ENCODE results near the gene CACTIN. TPM values are rescaled to one million over a fixed set of nuclear protein-coding genes. Genes with fewer than 3 reads are reported as not detected.

The CACTIN gene
- total and polyA plus RNA-seq, 2 of the 8 experiments (the other 6 are each of a cell fraction or from before 2014, with no cell fraction given) = 25.8 to 29.9 TPM

GRCh38 chr19:3674784-3675543, 48.4 kb upstream of the CACTIN start:
- Histone ChIP-seq H3K27ac (ENCODE audit: low read depth, low read length) (no peak overlapping the region), H3K4ac (replicated peaks; ENCODE audit: insufficient read length, low read depth, low read length) (no peak overlapping the region), H3K23ac (ENCODE audit: insufficient read length) (no peak overlapping the region), H2AFZ (ENCODE audit: low read length) (no peak overlapping the region), H3K27me3 (replicated peaks in 1 of 4; ENCODE audit: control insufficient read depth in 3 of 4, extremely low read depth in 1 of 4, insufficient read depth in 3 of 4, low read length in 3 of 4) (no peaks in the 10 kb centered on the region), H4K8ac (ENCODE audit: extremely low read depth, insufficient read depth, low read length) (no peak overlapping the region), H3K14ac (ENCODE audit: insufficient read length) (no peak overlapping the region), H2BK12ac (ENCODE audit: low read depth, low read length) (no peak overlapping the region), H4K91ac (replicated peaks; ENCODE audit: insufficient read length, low read length) (no peak overlapping the region), H3K9me3 (ENCODE audit: insufficient read depth in 2 of 2, low read depth in 1 of 2, low read length in 1 of 2) (no peaks in the 10 kb centered on the region), H2BK20ac (ENCODE audit: low read length) (no peak overlapping the region), H3K36me3 (ENCODE audit: control insufficient read depth in 2 of 4, insufficient read depth in 4 of 4, low read length in 3 of 4) (no peaks in the 10 kb centered on the region), H3K79me2 (ENCODE audit: control insufficient read depth in 1 of 2, insufficient read depth in 2 of 2, low read length in 2 of 2) (peaks cover 0 to 3% of the 10 kb centered on the region in 2 experiments; a peak in 1 of 4 replicates), H4K20me1 (replicated peaks in 1 of 2; ENCODE audit: control insufficient read depth in 1 of 2, insufficient read depth in 2 of 2, low read length in 2 of 2) (peaks cover 7 to 31% of the 10 kb centered on the region in 2 experiments), H3K79me1 (ENCODE audit: low read depth, low read length) (peaks cover 21% of the 10 kb centered on the region; the same call in 1 of the 2 replicates), H3K18ac (ENCODE audit: extremely low read depth, low read length) (no peak overlapping the region), H2BK120ac (replicated peaks; ENCODE audit: low read depth, low read length) (no peak overlapping the region), H4K5ac (ENCODE audit: insufficient read length, low read depth, low read length) (no peak overlapping the region), H2BK5ac (ENCODE audit: low read depth, low read length) (no peak overlapping the region), H3K56ac (replicated peaks; ENCODE audit: insufficient read length, low read depth, low read length) (no peak overlapping the region), H3K23me2 (ENCODE audit: low read depth, low read length) (peaks cover 10% of the 10 kb centered on the region; the same call in 1 of the 2 replicates), H3K9ac (replicated peaks in 1 of 4; ENCODE audit: extremely low read depth in 1 of 4, low read depth in 3 of 4, low read length in 3 of 4) (no peak overlapping the region), H2AK5ac (ENCODE audit: low read depth, low read length) (no peak overlapping the region), H3K4me2 (ENCODE audit: insufficient read depth in 1 of 2, low read depth in 2 of 2, low read length in 2 of 2) (no peak overlapping the region), H3K4me1 (replicated peaks in 1 of 4; ENCODE audit: control insufficient read depth in 3 of 4, insufficient read depth in 4 of 4, low read length in 3 of 4) (peaks cover 0 to 18% (median 10%) of the 10 kb centered on the region in 4 experiments; a peak in 4 of 7 replicates), H3K4me3 (ENCODE audit: extremely low read depth in 1 of 4, insufficient read depth in 2 of 4, low read depth in 3 of 4, low read length in 4 of 4) (no peak overlapping the region), H2BK15ac (ENCODE audit: low read length) (no peak overlapping the region)
- FAIRE-seq (no peak), DNase-seq (ENCODE audit: low read depth in 1 of 2, low spot score in 2 of 2) (no peak)
- POLR2A ChIA-PET (ENCODE audit: partially characterized antibody) = interaction anchor here (1.4 kb wide), 1 partner anchor 13 kb away, joined by 4 read pairs; no protein-coding TSS in a partner anchor
- 89% methylated on average over 13 of the region's 13 CpGs; no CpG with 5 or more reads in 1 of the 2 experiments for WGBS, 2 experiments (ENCODE audit: extremely low coverage in 1 of 2, insufficient coverage in 1 of 2, insufficient read length in 1 of 2, insufficient replicate concordance in 2 of 2, low coverage in 1 of 2, low lambda C conversion rate in 2 of 2, missing lambda C conversion rate in 1 of 2)
- no peak for TF ChIP-seq RNF2 (IDR thresholded peaks at IDR 0.05; ENCODE audit: borderline replicate concordance, low read depth, low read length, missing control alignments, poor library complexity, severe bottlenecking)
- TF ChIP-seq GABPA (IDR thresholded peaks at IDR 0.05; ENCODE audit: borderline replicate concordance, insufficient read depth, low read length) = no peak
- no peak for TF ChIP-seq SUZ12 (IDR thresholded peaks at IDR 0.05; ENCODE audit: low read length)
- no peak for TF ChIP-seq BACH1 (IDR thresholded peaks at IDR 0.05; ENCODE audit: low read length)
- TF ChIP-seq TBP (IDR thresholded peaks at IDR 0.05; ENCODE audit: low read depth, low read length) = no peak
- TF ChIP-seq CTCF (IDR thresholded peaks at IDR 0.05; ENCODE audit: control extremely low read depth in 1 of 3, insufficient read depth in 1 of 3, low read depth in 1 of 3, low read length in 3 of 3) = no peak
- TF ChIP-seq SAP30 (IDR thresholded peaks at IDR 0.05; ENCODE audit: insufficient read depth, insufficient replicate concordance, low read length) = no peak
- TF ChIP-seq CHD1 (IDR thresholded peaks at IDR 0.05; ENCODE audit: low read depth, low read length) = no peak
- TF ChIP-seq JUND (IDR thresholded peaks at IDR 0.05; ENCODE audit: low read length) = no peak
- CTCF ChIA-PET (ENCODE audit: partially characterized antibody) = interaction anchor here (0.8 to 3.3 kb wide), 7 partner anchors 8 to 81 kb away, joined by 3 to 14 read pairs (median 4); no protein-coding TSS in a partner anchor
